ENCODE results near the gene RNU2-1.
"Not testable (repeated sequence)": the region's sequence is repeated elsewhere in the genome, so short reads cannot be mapped to it uniquely, and the experiment has no call there.

The RNU2-1 gene

DNA sequence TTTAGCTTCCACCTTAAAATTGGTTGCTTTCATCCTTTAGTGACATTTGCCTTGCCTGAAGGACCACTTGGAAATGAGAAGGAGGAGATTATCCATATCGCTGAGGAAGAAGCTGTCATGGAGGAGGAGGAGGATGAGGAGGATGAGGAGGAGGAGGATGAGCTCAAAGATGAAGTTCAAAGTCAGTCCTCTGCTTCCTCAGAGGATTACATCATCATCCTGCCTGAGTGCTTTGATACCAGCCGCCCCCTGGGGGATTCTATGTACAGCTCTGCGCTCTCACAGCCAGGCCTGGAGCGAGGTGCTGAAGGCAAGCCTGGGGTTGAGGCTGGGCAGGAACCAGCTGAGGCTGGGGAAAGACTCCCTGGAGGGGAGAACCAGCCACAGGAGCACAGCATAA lies 33.6 kb downstream of the RNU2-1 start:
- Histone ChIP-seq H3K4me3 (replicated peaks; ENCODE audit: insufficient read depth, low read length) (no peak overlapping the region), H3K27ac (replicated peaks) (no peak overlapping the region), H3K27me3 (ENCODE audit: insufficient read depth, poor library complexity, severe bottlenecking) (no peaks in the 10 kb centered on the region)
- DNase-seq (ENCODE audit: low read depth in 1 of 2, low spot score in 1 of 2): no peak
- TF ChIP-seq, protein P1, sequence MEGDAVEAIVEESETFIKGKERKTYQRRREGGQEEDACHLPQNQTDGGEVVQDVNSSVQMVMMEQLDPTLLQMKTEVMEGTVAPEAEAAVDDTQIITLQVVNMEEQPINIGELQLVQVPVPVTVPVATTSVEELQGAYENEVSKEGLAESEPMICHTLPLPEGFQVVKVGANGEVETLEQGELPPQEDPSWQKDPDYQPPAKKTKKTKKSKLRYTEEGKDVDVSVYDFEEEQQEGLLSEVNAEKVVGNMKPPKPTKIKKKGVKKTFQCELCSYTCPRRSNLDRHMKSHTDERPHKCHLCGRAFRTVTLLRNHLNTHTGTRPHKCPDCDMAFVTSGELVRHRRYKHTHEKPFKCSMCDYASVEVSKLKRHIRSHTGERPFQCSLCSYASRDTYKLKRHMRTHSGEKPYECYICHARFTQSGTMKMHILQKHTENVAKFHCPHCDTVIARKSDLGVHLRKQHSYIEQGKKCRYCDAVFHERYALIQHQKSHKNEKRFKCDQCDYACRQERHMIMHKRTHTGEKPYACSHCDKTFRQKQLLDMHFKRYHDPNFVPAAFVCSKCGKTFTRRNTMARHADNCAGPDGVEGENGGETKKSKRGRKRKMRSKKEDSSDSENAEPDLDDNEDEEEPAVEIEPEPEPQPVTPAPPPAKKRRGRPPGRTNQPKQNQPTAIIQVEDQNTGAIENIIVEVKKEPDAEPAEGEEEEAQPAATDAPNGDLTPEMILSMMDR (IDR thresholded peaks at IDR 0.05; ENCODE audit: insufficient read depth, low read length): no peak
- no peak for TF ChIP-seq POLR2AphosphoS5 (IDR thresholded peaks at IDR 0.05; ENCODE audit: low read depth)
- no peak for TF ChIP-seq SPI1 (IDR thresholded peaks at IDR 0.05; ENCODE audit: borderline replicate concordance, low read depth)
- no peak for TF ChIP-seq GABPA (IDR thresholded peaks at IDR 0.05; ENCODE audit: low read depth)
- TF ChIP-seq REST (IDR thresholded peaks at IDR 0.05; ENCODE audit: insufficient replicate concordance, low read depth): no peak

- no peak overlapping the region for H3K4me3 ChIP-seq (replicated peaks; ENCODE audit: insufficient read depth, low read length)
- no peak for TF ChIP-seq SPI1 (IDR thresholded peaks at IDR 0.05; ENCODE audit: borderline replicate concordance, low read depth)
- no peak for TF ChIP-seq GABPA (IDR thresholded peaks at IDR 0.05; ENCODE audit: low read depth)
- TF ChIP-seq, protein P1 (IDR thresholded peaks at IDR 0.05; ENCODE audit: insufficient read depth, low read length): no peak
- TF ChIP-seq REST (IDR thresholded peaks at IDR 0.05; ENCODE audit: insufficient replicate concordance, low read depth): no peak
- no peak for TF ChIP-seq POLR2AphosphoS5 (IDR thresholded peaks at IDR 0.05; ENCODE audit: low read depth)
- H3K27ac ChIP-seq (replicated peaks): no peak overlapping the region
- H3K27me3 ChIP-seq (ENCODE audit: insufficient read depth, poor library complexity, severe bottlenecking): no peaks in the 10 kb centered on the region
- DNase-seq (ENCODE audit: low read depth in 1 of 2, low spot score in 1 of 2): no peak
Measured at GRCh38 chr17:43199633-43200032, 34.1 kb downstream of the RNU2-1 start.

DNA sequence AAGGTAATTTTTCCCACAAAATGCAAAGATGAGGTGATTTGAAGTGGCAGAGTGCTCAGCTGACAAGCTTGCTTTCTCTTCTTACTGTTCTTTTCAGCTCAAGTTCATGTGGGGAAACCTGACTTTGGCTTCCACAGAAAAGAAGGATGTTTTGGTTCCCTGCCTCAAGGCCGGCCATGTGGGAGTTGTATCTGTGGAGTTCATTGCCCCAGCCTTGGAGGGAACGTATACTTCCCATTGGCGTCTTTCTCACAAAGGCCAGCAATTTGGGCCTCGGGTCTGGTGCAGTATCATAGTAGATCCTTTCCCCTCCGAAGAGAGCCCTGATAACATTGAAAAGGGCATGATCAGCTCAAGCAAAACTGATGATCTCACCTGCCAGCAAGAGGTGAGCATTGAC lies 40.5 kb downstream of the RNU2-1 start:
- no peak overlapping the region for H3K4me3 ChIP-seq (replicated peaks; ENCODE audit: insufficient read depth, low read length)
- no peak for DNase-seq (ENCODE audit: low read depth in 1 of 2, low spot score in 1 of 2)
- no peak overlapping the region for H3K27ac ChIP-seq (replicated peaks)
- H3K27me3 ChIP-seq (ENCODE audit: insufficient read depth, poor library complexity, severe bottlenecking): no peaks in the 10 kb centered on the region
- TF ChIP-seq, protein P1 (IDR thresholded peaks at IDR 0.05; ENCODE audit: insufficient read depth, low read length): no peak
- no peak for TF ChIP-seq REST (IDR thresholded peaks at IDR 0.05; ENCODE audit: insufficient replicate concordance, low read depth)
- no peak for TF ChIP-seq SPI1 (IDR thresholded peaks at IDR 0.05; ENCODE audit: borderline replicate concordance, low read depth)

GRCh38 chr17:43186656-43187055 lies 47.1 kb downstream of the RNU2-1 start:
- DNase-seq (ENCODE audit: low read depth in 1 of 2, low spot score in 1 of 2); H3K4me3 ChIP-seq (replicated peaks; ENCODE audit: insufficient read depth, low read length); H3K27me3 ChIP-seq (ENCODE audit: insufficient read depth, poor library complexity, severe bottlenecking); H3K27ac ChIP-seq (replicated peaks): not testable (repeated sequence)
